NT2/D1 (cell line): Measurements from ENCODE around the gene ALDH3B2.

Source experiments
- SUZ12 ChIP-seq: IDR thresholded peaks from 2 replicates; pipeline ENCODE4 v1.6.1; 2011; ENCODE audit not compliant: insufficient read length, insufficient read depth; ENCODE audit errors: extremely low read depth
- YY1 ChIP-seq: IDR thresholded peaks from 2 replicates; pipeline ENCODE4 v1.6.1; 2011; ENCODE audit not compliant: insufficient read length, insufficient read depth

DNA sequence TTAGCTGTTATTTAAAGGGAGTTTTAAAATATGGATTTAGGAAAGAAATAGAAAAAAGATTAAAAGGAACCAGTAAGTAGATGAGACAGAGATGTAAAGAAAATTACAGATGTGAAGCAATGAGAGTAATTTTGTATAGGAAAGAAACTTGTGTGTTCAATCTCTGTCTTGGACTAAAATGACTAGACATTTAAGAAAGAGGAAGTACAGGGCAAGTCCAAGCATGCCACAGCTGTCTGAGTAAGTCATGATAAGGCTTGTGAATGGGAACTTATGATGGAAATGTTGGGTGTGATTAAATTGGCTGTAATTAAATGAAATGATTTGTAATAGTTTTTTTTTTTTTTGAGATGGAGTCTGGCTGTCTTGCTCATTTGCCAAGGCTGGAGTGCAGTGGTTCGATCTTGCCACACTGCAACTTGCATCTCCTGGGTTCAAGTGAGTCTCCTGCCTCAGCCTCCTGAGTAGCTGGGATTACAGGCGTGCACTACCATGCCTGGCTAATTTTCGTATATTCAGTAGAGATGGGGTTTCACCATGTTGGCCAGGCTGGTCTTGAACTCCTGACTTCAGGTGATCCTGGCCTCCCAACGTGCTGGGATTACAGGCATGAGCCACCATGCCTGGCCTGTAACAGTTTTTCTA, 18.0 kb downstream of the ALDH3B2 start:
- TF ChIP-seq SUZ12 (no peak), YY1 (no peak)
